ENCODE results near the gene SCGB1C1. TPM values are rescaled to one million over a fixed set of nuclear protein-coding genes. Genes with fewer than 3 reads are reported as not detected.

The SCGB1C1 gene
- polyA plus RNA-seq, 1 donor (not counting 4 experiments of a cell fraction or from before 2014, with no cell fraction given): not detected

- H3K4me3 ChIP-seq (ENCODE audit: control insufficient read depth in 2 of 3, extremely low read depth in 1 of 3, insufficient read depth in 2 of 3, low read depth in 1 of 3, low read length in 3 of 3): no peak overlapping the region
- no peak overlapping the region for H2AFZ ChIP-seq (ENCODE audit: control insufficient read depth, low read length)
- TF ChIP-seq EZH2 (IDR thresholded peaks at IDR 0.05; ENCODE audit: low read length) (no peak), CTCF (optimal IDR thresholded peaks at IDR 0.05 in 1 of 3, IDR thresholded peaks at IDR 0.05 in 1 of 3, conservative IDR thresholded peaks at IDR 0.05 in 1 of 3; ENCODE audit: extremely low read depth in 1 of 3, insufficient read depth in 2 of 3, low read length in 3 of 3) (no peak)
- H4K20me1 ChIP-seq (ENCODE audit: control insufficient read depth, extremely low read depth, insufficient read depth, low read length): peaks cover 3% of the 10 kb centered on the region
- FAIRE-seq (no peak), DNase-seq (ENCODE audit: low read depth, low spot score) (no peak)
- no peaks in the 10 kb centered on the region for H3K9me1 ChIP-seq (ENCODE audit: control insufficient read depth, extremely low read depth, insufficient read depth, low read length)
- H3K4me2 ChIP-seq (ENCODE audit: control insufficient read depth, extremely low read depth, insufficient read depth, low read depth, low read length): no peak overlapping the region
- H3K27me3 ChIP-seq (ENCODE audit: control insufficient read depth, extremely low read depth, insufficient read depth, low read length): no peaks in the 10 kb centered on the region
- H3K9ac ChIP-seq (ENCODE audit: control insufficient read depth, extremely low read depth, insufficient read depth, low read length): no peak overlapping the region
- no peak overlapping the region for H3K27ac ChIP-seq (ENCODE audit: control insufficient read depth, insufficient read depth, low read length)
- peaks cover 49% of the 10 kb centered on the region for H3K79me2 ChIP-seq (ENCODE audit: control insufficient read depth, insufficient read depth, low read length)
- dilution Hi-C loops (cut with MboI; ENCODE audit: extremely low pct_ligation_motif_present, low sequenced_read_pairs): no loop called here
- H3K4me1 ChIP-seq (ENCODE audit: control insufficient read depth, extremely low read depth, insufficient read depth, low read length): peaks cover 16% of the 10 kb centered on the region
- H3K36me3 ChIP-seq (ENCODE audit: control insufficient read depth in 2 of 2, extremely low read depth in 1 of 2, insufficient read depth in 2 of 2, low read length in 2 of 2): peaks cover 38 to 64% of the 10 kb centered on the region in 2 experiments
- H3K9me3 ChIP-seq (ENCODE audit: control insufficient read depth, low read depth, low read length): no peaks in the 10 kb centered on the region
Measured at GRCh38 chr11:211741-212140, 18.9 kb downstream of the SCGB1C1 start.

- H3K4me1 ChIP-seq (ENCODE audit: control insufficient read depth, extremely low read depth, insufficient read depth, low read length): peaks cover 18% of the 10 kb centered on the region
- H3K9me3 ChIP-seq (ENCODE audit: control insufficient read depth, low read depth, low read length): no peaks in the 10 kb centered on the region
- H3K27me3 ChIP-seq (ENCODE audit: control insufficient read depth, extremely low read depth, insufficient read depth, low read length): no peaks in the 10 kb centered on the region
- H3K4me3 ChIP-seq (ENCODE audit: control insufficient read depth in 2 of 3, extremely low read depth in 1 of 3, insufficient read depth in 2 of 3, low read depth in 1 of 3, low read length in 3 of 3): no peak overlapping the region
- peaks cover 3% of the 10 kb centered on the region for H4K20me1 ChIP-seq (ENCODE audit: control insufficient read depth, extremely low read depth, insufficient read depth, low read length)
- no peak overlapping the region for H3K9ac ChIP-seq (ENCODE audit: control insufficient read depth, extremely low read depth, insufficient read depth, low read length)
- no peak for FAIRE-seq
- H2AFZ ChIP-seq (ENCODE audit: control insufficient read depth, low read length): no peak overlapping the region
- peaks cover 45% of the 10 kb centered on the region for H3K79me2 ChIP-seq (ENCODE audit: control insufficient read depth, insufficient read depth, low read length)
- dilution Hi-C loops (cut with MboI; ENCODE audit: extremely low pct_ligation_motif_present, low sequenced_read_pairs): no loop called here
- H3K4me2 ChIP-seq (ENCODE audit: control insufficient read depth, extremely low read depth, insufficient read depth, low read depth, low read length): no peak overlapping the region
- TF ChIP-seq CTCF (optimal IDR thresholded peaks at IDR 0.05 in 1 of 3, IDR thresholded peaks at IDR 0.05 in 1 of 3, conservative IDR thresholded peaks at IDR 0.05 in 1 of 3; ENCODE audit: extremely low read depth in 1 of 3, insufficient read depth in 2 of 3, low read length in 3 of 3): no peak
- TF ChIP-seq EZH2 (IDR thresholded peaks at IDR 0.05; ENCODE audit: low read length): no peak
- H3K9me1 ChIP-seq (ENCODE audit: control insufficient read depth, extremely low read depth, insufficient read depth, low read length): no peaks in the 10 kb centered on the region
- no peak for DNase-seq (ENCODE audit: low read depth, low spot score)
- H3K27ac ChIP-seq (ENCODE audit: control insufficient read depth, insufficient read depth, low read length): no peak overlapping the region
- H3K36me3 ChIP-seq (ENCODE audit: control insufficient read depth in 2 of 2, extremely low read depth in 1 of 2, insufficient read depth in 2 of 2, low read length in 2 of 2): peaks cover 38 to 64% of the 10 kb centered on the region in 2 experiments
Measured at GRCh38 chr11:212150-213100, 19.5 kb downstream of the SCGB1C1 start.
